HEK293 (cell line): Measurements from ENCODE around the gene HLA-DOB.

Experiments used
- CTCF ChIA-PET: fragments of 350-600 bp; formaldehyde crosslinking; extraction: SDS; loops from one replicate; lab custom pipeline; 2021; ENCODE audit warnings: antibody characterized with exemption; lab: Yijun Ruan, JAX
- POLR2A ChIA-PET: fragments of 300-600 bp; formaldehyde crosslinking; extraction: SDS; loops from one replicate; lab custom pipeline; 2020; ENCODE audit warnings: antibody characterized with exemption, inconsistent platforms; lab: Yijun Ruan, JAX
- H3K27ac ChIP-seq: fragments of 200-500 bp; sonication (Bioruptor generic); 2 replicates; pipeline ENCODE4 v1.5.1; 2014; ENCODE audit warnings: low read depth, low read length, control low read depth, inconsistent platforms; ENCODE audit errors: extremely low read depth
- H3K36me3 ChIP-seq, 2 experiments: fragments of 200-500 bp in 1 of 2; sonication (Bioruptor generic) in 1 of 2; 1 replicate in 1 of 2; 2 replicates in 1 of 2; pipeline ENCODE4 v1.5.1; 2014 to 2017; ENCODE audit warnings: inconsistent platforms in 2 of 2, low read length in 2 of 2; ENCODE audit not compliant: control insufficient read depth in 2 of 2, insufficient read depth in 1 of 2
- H3K4me1 ChIP-seq: fragments of 200-500 bp; sonication (Bioruptor generic); 2 replicates; pipeline ENCODE4 v1.5.1; 2014; ENCODE audit warnings: mild to moderate bottlenecking, low read length, inconsistent platforms; ENCODE audit not compliant: control insufficient read depth, insufficient read depth
- H3K4me3 ChIP-seq: 2 replicates; pipeline ENCODE4 v1.5.1; 2011; ENCODE audit warnings: low read depth, mild to moderate bottlenecking, control low read depth, low read length, moderate library complexity
- H3K9me3 ChIP-seq: fragments of 200-500 bp; sonication (Bioruptor generic); 2 replicates; pipeline ENCODE4 v1.5.1; 2014; ENCODE audit warnings: low read depth, low read length, inconsistent platforms; ENCODE audit not compliant: control insufficient read depth, insufficient read depth
- IKZF3 ChIP-seq: fragments of 450-650 bp; IDR thresholded peaks from 2 replicates; pipeline ENCODE4 v1.5.0; 2018; ENCODE audit warnings: missing biosample characterization, mild to moderate bottlenecking, missing genetic modification characterization, moderate library complexity
- KLF10 ChIP-seq: fragments of 450-650 bp; IDR thresholded peaks from 2 replicates; pipeline ENCODE4 v1.5.1; 2018; ENCODE audit warnings: missing biosample characterization, mild to moderate bottlenecking, missing genetic modification characterization
- ZBTB17 ChIP-seq: fragments of 450-650 bp; formaldehyde crosslinking; IDR thresholded peaks from 2 replicates; pipeline ENCODE4 v1.5.1; 2016; ENCODE audit warnings: missing biosample characterization, missing genetic modification characterization
- ZFP41 ChIP-seq: fragments of 450-650 bp; formaldehyde crosslinking; IDR thresholded peaks from 2 replicates; pipeline ENCODE4 v1.5.1; 2016; ENCODE audit warnings: missing biosample characterization, missing genetic modification characterization, borderline replicate concordance
- ZNF10 ChIP-seq: fragments of 450-650 bp; formaldehyde crosslinking; IDR thresholded peaks from 2 replicates; pipeline ENCODE4 v1.5.1; 2017; ENCODE audit warnings: missing biosample characterization, missing genetic modification characterization
- ZNF221 ChIP-seq: fragments of 450-650 bp; formaldehyde crosslinking; IDR thresholded peaks from 2 replicates; pipeline ENCODE4 v1.5.1; 2017; ENCODE audit warnings: missing biosample characterization, missing genetic modification characterization, borderline replicate concordance
- ZNF223 ChIP-seq: fragments of 450-650 bp; formaldehyde crosslinking; IDR thresholded peaks from 2 replicates; pipeline ENCODE4 v1.5.1; 2016; ENCODE audit warnings: missing biosample characterization, missing genetic modification characterization
- ZNF24 ChIP-seq: fragments of 450-650 bp; formaldehyde crosslinking; IDR thresholded peaks from 2 replicates; pipeline ENCODE4 v1.5.1; 2016; ENCODE audit warnings: missing biosample characterization, missing genetic modification characterization
- ZNF335 ChIP-seq: fragments of 450-650 bp; formaldehyde crosslinking; conservative IDR thresholded peaks from 2 replicates; pipeline ENCODE4 v1.5.1; 2016; ENCODE audit warnings: missing biosample characterization, missing genetic modification characterization
- ZNF416 ChIP-seq: fragments of 450-650 bp; formaldehyde crosslinking; IDR thresholded peaks from 2 replicates; pipeline ENCODE4 v1.5.1; 2016; ENCODE audit warnings: missing biosample characterization, missing genetic modification characterization
- ZNF48 ChIP-seq: fragments of 450-650 bp; formaldehyde crosslinking; IDR thresholded peaks from 2 replicates; pipeline ENCODE4 v1.5.1; 2016; ENCODE audit warnings: missing biosample characterization, missing genetic modification characterization
- ZNF544 ChIP-seq: fragments of 450-650 bp; formaldehyde crosslinking; IDR thresholded peaks from 2 replicates; pipeline ENCODE4 v1.5.0; 2017; ENCODE audit warnings: missing biosample characterization, missing genetic modification characterization
- ZNF629 ChIP-seq: fragments of 450-650 bp; formaldehyde crosslinking; IDR thresholded peaks from 2 replicates; pipeline ENCODE4 v1.5.1; 2017; ENCODE audit warnings: missing biosample characterization, missing genetic modification characterization
- ZNF654 ChIP-seq: fragments of 450-650 bp; formaldehyde crosslinking; IDR thresholded peaks from 2 replicates; pipeline ENCODE4 v1.5.1; 2016; ENCODE audit warnings: low read depth, missing biosample characterization, missing genetic modification characterization
- ZNF660 ChIP-seq: fragments of 450-650 bp; IDR thresholded peaks from 2 replicates; pipeline ENCODE4 v1.5.1; 2018; ENCODE audit warnings: missing biosample characterization, mild to moderate bottlenecking, missing genetic modification characterization
- ZNF701 ChIP-seq: fragments of 450-650 bp; formaldehyde crosslinking; IDR thresholded peaks from 2 replicates; pipeline ENCODE4 v1.5.1; 2016; ENCODE audit warnings: missing biosample characterization, missing genetic modification characterization
- ZNF76 ChIP-seq: fragments of 450-650 bp; formaldehyde crosslinking; IDR thresholded peaks from 2 replicates; pipeline ENCODE4; 2016; ENCODE audit warnings: low read depth, missing biosample characterization, missing genetic modification characterization, borderline replicate concordance
- TF ChIP-seq, protein P1 (sequence below): fragments of 450-650 bp; formaldehyde crosslinking; IDR thresholded peaks from 2 replicates; pipeline ENCODE4 v1.5.1; 2016; ENCODE audit warnings: missing biosample characterization, missing genetic modification characterization
- TF ChIP-seq, protein P2 (sequence below): fragments of 450-650 bp; formaldehyde crosslinking; IDR thresholded peaks from 2 replicates; pipeline ENCODE4 v1.5.1; 2016; ENCODE audit warnings: missing biosample characterization, missing genetic modification characterization
- TF ChIP-seq, protein P3 (sequence below): fragments of 450-650 bp; formaldehyde crosslinking; IDR thresholded peaks from 2 replicates; pipeline ENCODE4 v1.5.1; 2016; ENCODE audit warnings: missing biosample characterization, missing genetic modification characterization, borderline replicate concordance
- TF ChIP-seq, protein P4 (sequence below): fragments of 450-650 bp; formaldehyde crosslinking; IDR thresholded peaks from 2 replicates; pipeline ENCODE4 v1.5.1; 2017; ENCODE audit warnings: missing biosample characterization, missing genetic modification characterization

HLA-DOB gene

DNA sequence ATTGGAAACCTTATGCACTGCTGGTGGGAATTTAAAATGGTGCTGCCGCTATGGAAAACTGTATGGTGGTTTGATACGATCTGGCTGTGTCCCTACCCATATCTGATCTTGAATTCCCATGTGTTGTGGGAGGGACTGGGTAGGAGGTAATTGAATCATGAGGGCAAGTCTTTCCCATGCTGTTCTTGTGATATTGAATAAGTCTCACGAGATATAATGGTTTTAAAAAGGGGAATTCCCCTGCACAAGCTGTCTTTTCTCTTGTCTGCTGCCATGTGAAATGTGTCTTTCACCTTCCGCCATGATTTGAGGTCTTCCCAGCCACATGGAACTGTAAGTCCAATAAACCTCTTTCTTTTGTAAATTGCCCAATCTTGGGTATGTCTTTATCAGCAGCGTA lies 16.9 kb upstream of the HLA-DOB start:
- Histone ChIP-seq H3K36me3 (peaks cover 3 to 57% of the 10 kb centered on the region in 2 experiments; a peak in 2 of 3 replicates), H3K4me3 (no peak overlapping the region), H3K9me3 (no peaks in the 10 kb centered on the region), H3K27ac (no peak overlapping the region), H3K4me1 (0 out of 2 replicates have a peak, but pooled peaks cover 3% of the 10 kb centered on the region)
- POLR2A ChIA-PET, result no interaction called here
- CTCF ChIA-PET, result interaction anchor here (2.9 kb wide), 1 partner anchor 35 kb away, joined by 16 read pairs; no protein-coding TSS in a partner anchor
- TF ChIP-seq ZNF10, result no peak
- no peak for TF ChIP-seq KLF10 (tag by site-specific recombination)
- no peak for TF ChIP-seq ZNF654 (tag by site-specific recombination)
- no peak for TF ChIP-seq ZNF544 (tag by site-specific recombination)
- TF ChIP-seq ZNF335 (tag by site-specific recombination), result no peak
- no peak for TF ChIP-seq ZNF223 (tag by site-specific recombination)
- no peak for TF ChIP-seq ZNF416 (tag by site-specific recombination)
- TF ChIP-seq IKZF3 (tag by site-specific recombination), result no peak
- no peak for TF ChIP-seq ZNF701
- TF ChIP-seq ZNF48 (tag by site-specific recombination), result no peak

DNA sequence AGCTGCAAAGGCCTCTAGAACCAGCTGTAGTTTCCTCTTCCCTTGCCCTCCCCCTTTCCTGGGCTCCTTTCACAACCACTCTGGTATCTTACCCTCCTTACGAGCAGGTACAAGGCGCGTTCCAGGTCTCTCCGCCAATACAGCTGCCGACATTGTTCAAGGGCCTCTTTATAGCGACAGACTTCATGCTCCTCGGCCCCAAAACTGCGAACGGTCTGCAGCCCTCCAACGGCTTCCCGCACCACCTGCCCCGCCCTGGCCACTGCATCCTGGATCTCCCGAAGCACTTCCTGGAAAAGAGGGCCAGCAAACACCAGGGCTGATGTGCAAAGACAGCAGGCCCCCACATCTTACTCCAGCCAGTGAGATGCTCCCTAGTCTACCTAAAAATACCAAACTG lies 15.7 kb upstream of the HLA-DOB start:
- no peak overlapping the region for H3K27ac ChIP-seq
- CTCF ChIA-PET, result interaction anchor here (1.6 kb wide), 1 partner anchor 36 kb away, joined by 8 read pairs; no protein-coding TSS in a partner anchor
- TF ChIP-seq ZNF629 (tag by site-specific recombination), result no peak
- TF ChIP-seq, protein P1, sequence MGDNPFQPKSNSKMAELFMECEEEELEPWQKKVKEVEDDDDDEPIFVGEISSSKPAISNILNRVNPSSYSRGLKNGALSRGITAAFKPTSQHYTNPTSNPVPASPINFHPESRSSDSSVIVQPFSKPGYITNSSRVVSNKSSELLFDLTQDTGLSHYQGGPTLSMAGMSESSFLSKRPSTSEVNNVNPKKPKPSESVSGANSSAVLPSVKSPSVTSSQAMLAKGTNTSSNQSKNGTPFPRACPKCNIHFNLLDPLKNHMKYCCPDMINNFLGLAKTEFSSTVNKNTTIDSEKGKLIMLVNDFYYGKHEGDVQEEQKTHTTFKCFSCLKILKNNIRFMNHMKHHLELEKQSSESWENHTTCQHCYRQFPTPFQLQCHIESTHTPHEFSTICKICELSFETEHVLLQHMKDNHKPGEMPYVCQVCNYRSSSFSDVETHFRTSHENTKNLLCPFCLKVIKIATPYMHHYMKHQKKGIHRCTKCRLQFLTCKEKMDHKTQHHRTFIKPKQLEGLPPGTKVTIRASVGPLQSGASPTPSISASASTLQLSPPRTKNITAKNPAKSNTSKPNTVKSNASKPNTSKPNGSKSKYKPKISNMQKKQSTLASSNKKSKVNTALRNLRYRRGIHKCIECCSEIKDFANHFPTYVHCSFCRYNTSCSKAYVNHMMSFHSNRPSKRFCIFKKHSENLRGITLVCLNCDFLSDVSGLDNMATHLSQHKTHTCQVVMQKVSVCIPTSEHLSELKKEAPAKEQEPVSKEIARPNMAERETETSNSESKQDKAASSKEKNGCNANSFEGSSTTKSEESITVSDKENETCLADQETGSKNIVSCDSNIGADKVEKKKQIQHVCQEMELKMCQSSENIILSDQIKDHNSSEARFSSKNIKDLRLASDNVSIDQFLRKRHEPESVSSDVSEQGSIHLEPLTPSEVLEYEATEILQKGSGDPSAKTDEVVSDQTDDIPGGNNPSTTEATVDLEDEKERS (tag by site-specific recombination), result no peak
- TF ChIP-seq, protein P2, sequence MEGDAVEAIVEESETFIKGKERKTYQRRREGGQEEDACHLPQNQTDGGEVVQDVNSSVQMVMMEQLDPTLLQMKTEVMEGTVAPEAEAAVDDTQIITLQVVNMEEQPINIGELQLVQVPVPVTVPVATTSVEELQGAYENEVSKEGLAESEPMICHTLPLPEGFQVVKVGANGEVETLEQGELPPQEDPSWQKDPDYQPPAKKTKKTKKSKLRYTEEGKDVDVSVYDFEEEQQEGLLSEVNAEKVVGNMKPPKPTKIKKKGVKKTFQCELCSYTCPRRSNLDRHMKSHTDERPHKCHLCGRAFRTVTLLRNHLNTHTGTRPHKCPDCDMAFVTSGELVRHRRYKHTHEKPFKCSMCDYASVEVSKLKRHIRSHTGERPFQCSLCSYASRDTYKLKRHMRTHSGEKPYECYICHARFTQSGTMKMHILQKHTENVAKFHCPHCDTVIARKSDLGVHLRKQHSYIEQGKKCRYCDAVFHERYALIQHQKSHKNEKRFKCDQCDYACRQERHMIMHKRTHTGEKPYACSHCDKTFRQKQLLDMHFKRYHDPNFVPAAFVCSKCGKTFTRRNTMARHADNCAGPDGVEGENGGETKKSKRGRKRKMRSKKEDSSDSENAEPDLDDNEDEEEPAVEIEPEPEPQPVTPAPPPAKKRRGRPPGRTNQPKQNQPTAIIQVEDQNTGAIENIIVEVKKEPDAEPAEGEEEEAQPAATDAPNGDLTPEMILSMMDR, result no peak
- TF ChIP-seq ZBTB17 (tag by site-specific recombination), result no peak
- no peak for TF ChIP-seq ZNF76 (tag by site-specific recombination)
- TF ChIP-seq ZNF24 (tag by site-specific recombination), result no peak
- no peak for TF ChIP-seq ZFP41 (tag by site-specific recombination)
- TF ChIP-seq, protein P3, sequence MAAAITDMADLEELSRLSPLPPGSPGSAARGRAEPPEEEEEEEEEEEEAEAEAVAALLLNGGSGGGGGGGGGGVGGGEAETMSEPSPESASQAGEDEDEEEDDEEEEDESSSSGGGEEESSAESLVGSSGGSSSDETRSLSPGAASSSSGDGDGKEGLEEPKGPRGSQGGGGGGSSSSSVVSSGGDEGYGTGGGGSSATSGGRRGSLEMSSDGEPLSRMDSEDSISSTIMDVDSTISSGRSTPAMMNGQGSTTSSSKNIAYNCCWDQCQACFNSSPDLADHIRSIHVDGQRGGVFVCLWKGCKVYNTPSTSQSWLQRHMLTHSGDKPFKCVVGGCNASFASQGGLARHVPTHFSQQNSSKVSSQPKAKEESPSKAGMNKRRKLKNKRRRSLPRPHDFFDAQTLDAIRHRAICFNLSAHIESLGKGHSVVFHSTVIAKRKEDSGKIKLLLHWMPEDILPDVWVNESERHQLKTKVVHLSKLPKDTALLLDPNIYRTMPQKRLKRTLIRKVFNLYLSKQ (tag by site-specific recombination), result no peak
- TF ChIP-seq, protein P4, sequence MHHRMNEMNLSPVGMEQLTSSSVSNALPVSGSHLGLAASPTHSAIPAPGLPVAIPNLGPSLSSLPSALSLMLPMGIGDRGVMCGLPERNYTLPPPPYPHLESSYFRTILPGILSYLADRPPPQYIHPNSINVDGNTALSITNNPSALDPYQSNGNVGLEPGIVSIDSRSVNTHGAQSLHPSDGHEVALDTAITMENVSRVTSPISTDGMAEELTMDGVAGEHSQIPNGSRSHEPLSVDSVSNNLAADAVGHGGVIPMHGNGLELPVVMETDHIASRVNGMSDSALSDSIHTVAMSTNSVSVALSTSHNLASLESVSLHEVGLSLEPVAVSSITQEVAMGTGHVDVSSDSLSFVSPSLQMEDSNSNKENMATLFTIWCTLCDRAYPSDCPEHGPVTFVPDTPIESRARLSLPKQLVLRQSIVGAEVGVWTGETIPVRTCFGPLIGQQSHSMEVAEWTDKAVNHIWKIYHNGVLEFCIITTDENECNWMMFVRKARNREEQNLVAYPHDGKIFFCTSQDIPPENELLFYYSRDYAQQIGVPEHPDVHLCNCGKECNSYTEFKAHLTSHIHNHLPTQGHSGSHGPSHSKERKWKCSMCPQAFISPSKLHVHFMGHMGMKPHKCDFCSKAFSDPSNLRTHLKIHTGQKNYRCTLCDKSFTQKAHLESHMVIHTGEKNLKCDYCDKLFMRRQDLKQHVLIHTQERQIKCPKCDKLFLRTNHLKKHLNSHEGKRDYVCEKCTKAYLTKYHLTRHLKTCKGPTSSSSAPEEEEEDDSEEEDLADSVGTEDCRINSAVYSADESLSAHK, result no peak
- TF ChIP-seq ZNF660 (tag by site-specific recombination), result no peak
- TF ChIP-seq ZNF221 (tag by site-specific recombination), result no peak
- TF ChIP-seq, all 188 proteins: peak for 0
- Histone ChIP-seq H3K36me3 (peaks cover 3 to 65% of the 10 kb centered on the region in 2 experiments; a peak in 2 of 3 replicates), H3K4me3 (no peak overlapping the region), H3K9me3 (no peaks in the 10 kb centered on the region), H3K4me1 (no peaks in the 10 kb centered on the region)
- POLR2A ChIA-PET, result interaction anchor here (0.6 kb wide), 1 partner anchor 22 kb away, joined by 7 read pairs; no protein-coding TSS in a partner anchor
